Neuronal stem cell (in vitro differentiated cells): ENCODE measurements around the gene FARP1.
A peak's percentile ranks its signal among the peaks of the same experiment; 100 is the strongest.

Source experiments
- DNase-seq: peaks from one replicate; pipeline ENCODE4 v3.0.0-alpha.2; 2013; ENCODE audit warnings: low spot score
- H2AFZ ChIP-seq: one replicate; pipeline ENCODE4 v1.6.1; 2013; ENCODE audit warnings: mild to moderate bottlenecking, low read length, inconsistent platforms
- H2AK5ac ChIP-seq: 2 replicates; pipeline ENCODE4 v1.6.1; 2013; ENCODE audit warnings: low read depth, mild to moderate bottlenecking, inconsistent platforms, low read length, moderate library complexity, mixed read lengths
- H2BK120ac ChIP-seq: 2 replicates; pipeline ENCODE4 v1.6.1; 2013; ENCODE audit warnings: low read depth, mild to moderate bottlenecking, inconsistent platforms, low read length, moderate library complexity, mixed read lengths
- H2BK12ac ChIP-seq: one replicate; pipeline ENCODE4 v1.6.1; 2013; ENCODE audit warnings: low read length, inconsistent platforms
- H2BK15ac ChIP-seq: 2 replicates; pipeline ENCODE4 v1.6.1; 2013; ENCODE audit warnings: mild to moderate bottlenecking, low read length, inconsistent platforms, mixed read lengths
- H2BK5ac ChIP-seq: one replicate; pipeline ENCODE4 v1.6.1; 2013; ENCODE audit warnings: inconsistent platforms, mild to moderate bottlenecking, low read length, moderate library complexity
- H3K14ac ChIP-seq: one replicate; pipeline ENCODE4 v1.6.1; 2013; ENCODE audit warnings: low read length, inconsistent platforms
- H3K18ac ChIP-seq: 2 replicates; pipeline ENCODE4 v1.6.1; 2013; ENCODE audit warnings: low read length, inconsistent platforms
- H3K23ac ChIP-seq: 2 replicates; pipeline ENCODE4 v1.6.1; 2013; ENCODE audit warnings: low read depth, mild to moderate bottlenecking, mixed read lengths, low read length, inconsistent platforms; ENCODE audit not compliant: poor library complexity
- H3K27ac ChIP-seq: replicated peaks from 3 replicates; pipeline ENCODE4 v1.5.1; 2013; ENCODE audit warnings: low read length, inconsistent platforms
- H3K27me3 ChIP-seq, 3 experiments: 2 replicates each; pipeline ENCODE4 v1.6.1; 2013; ENCODE audit warnings: low read length in 3 of 3, mild to moderate bottlenecking in 2 of 3, inconsistent platforms in 1 of 3, low read depth in 1 of 3, mixed read lengths in 1 of 3, moderate library complexity in 1 of 3; ENCODE audit not compliant: control insufficient read depth in 3 of 3, insufficient read depth in 3 of 3
- H3K36me3 ChIP-seq, 2 donors: replicated peaks in 1 of 2; 2 replicates each; pipeline ENCODE4 v1.6.1; 2013; ENCODE audit warnings: low read length in 2 of 2; ENCODE audit not compliant: control insufficient read depth in 2 of 2, insufficient read depth in 2 of 2
- H3K4ac ChIP-seq: 2 replicates; pipeline ENCODE4 v1.6.1; 2013; ENCODE audit warnings: inconsistent platforms, mild to moderate bottlenecking, low read length, moderate library complexity
- H3K4me1 ChIP-seq, 2 donors: 1 replicate in 1 of 2; 2 replicates in 1 of 2; pipeline ENCODE4 v1.6.1; 2013; ENCODE audit warnings: low read length in 2 of 2, low read depth in 1 of 2; ENCODE audit not compliant: control insufficient read depth in 2 of 2, insufficient read depth in 1 of 2
- H3K4me2 ChIP-seq: one replicate; pipeline ENCODE4 v1.6.1; 2013; ENCODE audit warnings: mild to moderate bottlenecking, low read length, inconsistent platforms; ENCODE audit not compliant: insufficient read depth, poor library complexity, severe bottlenecking
- H3K4me3 ChIP-seq, 2 donors: 2 replicates each; pipeline ENCODE4 v1.5.1; 2013; ENCODE audit warnings: low read length in 2 of 2, mild to moderate bottlenecking in 2 of 2, inconsistent platforms in 1 of 2, moderate library complexity in 1 of 2
- H3K79me1 ChIP-seq: one replicate; pipeline ENCODE4 v1.6.1; 2013; ENCODE audit warnings: low read depth, mild to moderate bottlenecking, inconsistent platforms, low read length, moderate library complexity
- H3K9ac ChIP-seq: one replicate; pipeline ENCODE4 v1.6.1; 2013; ENCODE audit warnings: mild to moderate bottlenecking, low read depth, low read length, inconsistent platforms; ENCODE audit not compliant: poor library complexity
- H3K9me3 ChIP-seq, 2 donors: replicated peaks in 1 of 2; 2 replicates each; pipeline versions ENCODE3 to v1.6.1; 2013; ENCODE audit warnings: low read length in 2 of 2, mild to moderate bottlenecking in 2 of 2, inconsistent platforms in 1 of 2, low read depth in 1 of 2, mixed read lengths in 1 of 2, moderate library complexity in 1 of 2; ENCODE audit not compliant: control insufficient read depth in 2 of 2, insufficient read depth in 1 of 2
- H4K8ac ChIP-seq: one replicate; pipeline ENCODE4 v1.6.1; 2013; ENCODE audit warnings: low read depth, mild to moderate bottlenecking, inconsistent platforms, low read length, moderate library complexity
- H4K91ac ChIP-seq: one replicate; pipeline ENCODE4 v1.6.1; 2013; ENCODE audit warnings: low read length, low read depth, mild to moderate bottlenecking, inconsistent platforms; ENCODE audit not compliant: poor library complexity
- WGBS, 2 donors: extraction: QIAGEN DNeasy Blood & Tissue Kit; methylation state at CpG; one replicate each; pipeline ENCODE4 v1.1.7; 2013; ENCODE audit warnings: missing lambda C conversion rate in 2 of 2, mixed read lengths in 1 of 2; ENCODE audit not compliant: insufficient read length in 2 of 2, insufficient replicate concordance in 1 of 2; ENCODE audit errors: extremely low coverage in 2 of 2; 5-methylcytosine and 5-hydroxymethylcytosine counted together

Gene FARP1

DNA sequence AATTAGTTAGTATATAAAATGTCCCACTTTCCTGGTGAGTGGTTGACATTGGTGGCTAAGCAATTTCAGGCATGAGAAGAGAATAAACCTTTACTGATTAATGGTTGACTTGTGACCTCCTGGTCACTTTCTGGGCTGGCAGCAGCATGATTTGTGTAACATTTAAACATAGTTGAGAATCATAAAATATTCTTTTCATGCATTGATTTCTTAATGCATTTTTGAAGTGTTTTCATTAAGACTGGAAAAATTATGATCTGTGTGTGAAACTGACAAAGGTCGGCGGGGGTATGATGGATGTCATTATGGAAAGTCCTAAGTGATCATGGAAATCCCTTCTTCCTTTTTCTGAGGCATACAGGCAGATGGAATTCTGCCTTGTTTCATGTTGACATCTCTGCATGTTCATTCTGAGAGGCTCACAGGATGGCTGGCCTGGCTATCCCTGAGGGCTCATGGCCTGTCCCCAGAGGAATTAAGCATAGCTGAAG is 132.8 kb downstream of the FARP1 start:
- Histone ChIP-seq H3K4me1 (peaks cover 33 to 48% of the 10 kb centered on the region in 2 donors), H4K91ac (no peak overlapping the region), H4K8ac (no peak overlapping the region), H2AK5ac (no peak overlapping the region), H3K14ac (no peak overlapping the region), H2BK15ac (no peak overlapping the region), H3K23ac (no peak overlapping the region), H3K27ac (peak overlapping the region; percentile 38), H3K4me3 (no peak overlapping the region), H3K18ac (no peak overlapping the region), H2BK12ac (no peak overlapping the region), H2AFZ (no peak overlapping the region), H3K4ac (no peak overlapping the region), H3K9ac (no peak overlapping the region), H3K4me2 (no peak overlapping the region), H3K79me1 (peaks cover 6% of the 10 kb centered on the region), H2BK5ac (no peak overlapping the region), H3K27me3 (no peaks in the 10 kb centered on the region), H3K36me3 (no peaks in the 10 kb centered on the region), H3K9me3 (no peaks in the 10 kb centered on the region), H2BK120ac (no peak overlapping the region)
- DNase-seq = no peak
- no CpG with 5 or more reads among the region's 2 CpGs for WGBS, 2 donors

DNA sequence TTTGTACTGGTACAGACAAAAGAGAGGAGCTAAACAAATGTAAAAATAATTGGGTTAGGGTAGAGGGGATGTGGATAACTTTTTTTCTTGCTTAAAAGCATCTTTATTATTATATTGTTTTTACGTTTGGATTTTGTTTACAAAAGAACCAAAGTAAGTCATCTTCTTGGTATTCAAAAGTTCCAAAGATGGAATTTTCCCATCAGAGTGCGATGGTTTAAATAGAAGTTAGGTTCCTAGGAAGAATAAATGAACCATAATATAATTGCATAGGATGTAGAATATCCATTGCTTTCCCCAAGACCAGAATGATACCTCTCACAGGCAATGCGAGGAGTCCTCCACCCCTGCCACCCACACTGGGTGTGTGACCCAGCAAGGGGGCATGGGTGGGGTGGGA is 133.6 kb downstream of the FARP1 start:
- Histone ChIP-seq H3K9me3 (no peaks in the 10 kb centered on the region), H4K91ac (no peak overlapping the region), H3K23ac (no peak overlapping the region), H3K4me3 (no peak overlapping the region), H2BK12ac (no peak overlapping the region), H3K9ac (no peak overlapping the region), H3K18ac (no peak overlapping the region), H3K4me1 (peaks cover 33 to 48% of the 10 kb centered on the region in 2 donors), H2AK5ac (no peak overlapping the region), H3K79me1 (peaks cover 6% of the 10 kb centered on the region), H2AFZ (no peak overlapping the region), H2BK120ac (no peak overlapping the region), H3K27ac (no peak overlapping the region), H3K27me3 (no peaks in the 10 kb centered on the region), H3K36me3 (no peaks in the 10 kb centered on the region), H3K4me2 (no peak overlapping the region), H4K8ac (no peak overlapping the region), H2BK15ac (no peak overlapping the region), H3K14ac (no peak overlapping the region), H2BK5ac (no peak overlapping the region), H3K4ac (no peak overlapping the region)
- no CpG with 5 or more reads among the region's 3 CpGs for WGBS, 2 donors
- DNase-seq = no peak

DNA sequence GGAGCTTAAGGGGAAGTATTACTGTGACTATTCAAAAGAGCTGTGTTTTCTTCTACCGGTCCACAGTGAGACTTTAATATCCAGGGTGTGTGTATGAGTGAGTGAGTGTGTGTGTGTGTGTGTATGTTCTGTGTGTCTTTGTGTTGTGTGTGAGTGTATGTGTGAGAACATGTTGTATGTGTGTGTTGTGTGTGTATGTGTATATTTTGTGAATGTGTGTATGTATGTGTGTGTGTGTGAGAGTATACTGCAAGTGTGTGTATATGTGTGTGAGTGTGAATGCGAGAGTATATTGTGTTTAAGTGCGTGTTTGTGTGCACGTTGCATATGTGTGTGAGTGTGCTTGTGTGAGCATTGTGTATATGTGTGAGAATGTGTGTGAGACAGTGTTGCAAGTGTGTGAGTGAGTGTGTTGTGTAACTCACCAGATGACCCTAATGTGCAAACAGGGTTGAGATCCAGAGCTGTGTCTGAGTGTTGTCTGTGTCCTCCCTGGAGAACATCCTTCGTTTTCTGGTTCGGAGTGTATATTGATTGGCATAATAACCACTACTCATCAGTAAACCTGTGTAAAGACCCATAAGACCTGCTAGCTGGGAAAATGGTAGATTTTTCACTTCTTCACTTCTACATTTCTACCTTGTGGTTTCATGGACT is 135.3 kb downstream of the FARP1 start:
- Histone ChIP-seq H3K14ac (no peak overlapping the region), H2BK120ac (no peak overlapping the region), H3K36me3 (no peaks in the 10 kb centered on the region), H2AFZ (no peak overlapping the region), H2BK12ac (no peak overlapping the region), H3K4me1 (peaks cover 28 to 37% of the 10 kb centered on the region in 2 donors), H4K91ac (peak overlapping the region; percentile 80), H2BK5ac (no peak overlapping the region), H3K23ac (no peak overlapping the region), H3K9ac (no peak overlapping the region), H3K4ac (no peak overlapping the region), H3K27ac (no peak overlapping the region), H2BK15ac (no peak overlapping the region), H3K18ac (peak overlapping the region; percentile 20), H3K27me3 (no peaks in the 10 kb centered on the region), H3K79me1 (peaks cover 6% of the 10 kb centered on the region), H2AK5ac (no peak overlapping the region), H3K9me3 (no peaks in the 10 kb centered on the region), H3K4me2 (no peak overlapping the region), H4K8ac (no peak overlapping the region), H3K4me3 (no peak overlapping the region)
- no peak for DNase-seq
- WGBS, 2 donors = 100% methylated on average over 2 to 3 of the region's 6 CpGs

DNA sequence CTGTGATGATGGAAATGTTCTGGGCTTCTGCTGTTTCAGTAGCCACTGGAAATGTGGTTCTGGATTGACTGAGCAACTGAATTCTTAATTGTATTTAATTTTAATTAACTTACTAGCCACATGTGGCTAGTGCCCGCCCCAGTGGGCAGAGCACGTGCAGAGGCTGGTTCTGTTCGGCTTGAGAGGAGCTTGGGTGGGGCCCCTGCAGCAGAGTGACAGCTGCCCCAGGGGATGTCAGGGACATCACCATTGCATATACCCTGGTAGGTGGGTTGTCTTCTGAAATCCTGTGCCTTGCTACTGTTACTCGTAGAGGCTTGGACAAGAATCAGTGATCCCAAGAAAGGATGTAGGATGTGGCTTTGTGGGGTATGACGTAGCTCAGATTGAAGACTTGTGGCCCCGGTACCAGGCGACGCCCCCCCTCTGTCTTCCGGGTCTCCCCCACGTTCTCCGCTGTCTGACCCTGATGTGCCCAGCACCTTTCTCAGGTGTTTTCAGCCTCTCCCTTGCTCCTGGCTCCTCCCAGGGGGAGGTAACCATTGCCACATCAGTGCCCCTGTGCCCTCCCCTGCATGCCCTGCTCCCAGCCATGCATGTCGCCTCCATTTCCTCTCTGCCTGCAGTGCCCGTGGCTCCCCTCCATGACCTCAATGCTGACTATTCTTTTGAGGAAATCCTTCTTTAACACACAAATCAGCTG is 136.7 kb downstream of the FARP1 start:
- Histone ChIP-seq H2BK15ac (no peak overlapping the region), H3K23ac (no peak overlapping the region), H4K91ac (no peak overlapping the region), H2AFZ (peak overlapping the region; percentile 68), H3K9me3 (no peaks in the 10 kb centered on the region), H2BK5ac (no peak overlapping the region), H3K27ac (no peak overlapping the region), H3K14ac (no peak overlapping the region), H3K4me2 (no peak overlapping the region), H4K8ac (no peak overlapping the region), H3K4me3 (no peak overlapping the region), H2BK120ac (no peak overlapping the region), H3K9ac (no peak overlapping the region), H3K4ac (no peak overlapping the region), H3K4me1 (peaks cover 24 to 25% of the 10 kb centered on the region in 2 donors), H3K18ac (peak overlapping the region; percentile 92), H3K36me3 (no peaks in the 10 kb centered on the region), H3K79me1 (peaks cover 6% of the 10 kb centered on the region), H3K27me3 (no peaks in the 10 kb centered on the region), H2BK12ac (peak overlapping the region; percentile 18), H2AK5ac (peak overlapping the region; percentile 54)
- DNase-seq = no peak
- WGBS, 2 donors = no CpG with 5 or more reads among the region's 13 CpGs
